Mucosa of descending colon (tissue), 3 donors: ENCODE measurements around the gene MORC2. TPM values are rescaled to one million over a fixed set of nuclear protein-coding genes. Genes with fewer than 3 reads are reported as not detected.

Experiments used
- ATAC-seq: fragments of 200-7000 bp; cut with Tn5 transposase; one replicate; pipeline ENCODE4 v1.9.1; 2020; ENCODE audit warnings: mild to moderate bottlenecking, moderate library complexity
- DNase-seq, 3 donors: peaks; one replicate each; pipeline ENCODE4 v3.0.0-alpha.2; 2020
- H3K36me3 ChIP-seq: fragments of 200-600 bp; one replicate; pipeline ENCODE4 v1.8.0; 2021; ENCODE audit warnings: low read depth, mild to moderate bottlenecking
- H3K4me1 ChIP-seq: fragments of 200-600 bp; one replicate; pipeline ENCODE4 v1.8.0; 2021; ENCODE audit warnings: low read depth, mild to moderate bottlenecking
- H3K4me3 ChIP-seq: fragments of 200-600 bp; one replicate; pipeline ENCODE4 v1.8.0; 2021; ENCODE audit warnings: mild to moderate bottlenecking
- H3K9me3 ChIP-seq: fragments of 200-600 bp; one replicate; pipeline ENCODE4 v1.8.0; 2021; ENCODE audit warnings: mild to moderate bottlenecking
- CTCF ChIP-seq: fragments of 200-600 bp; IDR thresholded peaks from one replicate; pipeline ENCODE4 v1.8.0; 2022; ENCODE audit warnings: antibody characterized with exemption, mild to moderate bottlenecking
- intact Hi-C, 2 donors: fragments of 100-400 bp; cut with DNase I in 1 of 2; cut with micrococcal nuclease in 1 of 2; formaldehyde crosslinking; loops; one replicate each; pipeline versions ENCODE4 v1.11.0 to v1.11.1; 2022; cut with DNase I, micrococcal nuclease
- total RNA-seq, 3 donors: library from RNA; stranded (reverse); fragmentation: NEBNext Ultra II Directional in 2 of 3; extraction: Animal tissue kit (Norgen Biotek cat#: 25700) in 2 of 3; gene quantifications; one replicate each; pipeline versions ENCODE4 v1.2.1 to v1.2.4, GENCODE V29; 2021 to 2023
- donor health status: DM: no; HTN: no; CAD: no; lungs with moderate emphysema.
- donor health status: DM: no; HTN: no; CAD: no.
- donor health status: DM: no; HTN: yes; CAD: no.

The MORC2 gene
- total RNA-seq, 3 donors from 2014 or later, result 14.0 to 28.0 (median 20.0) TPM

GRCh38 chr22:30906946-30907345, 61.6 kb downstream of the MORC2 start:
- DNase-seq, result peak in 1 of 3 donors; percentile 25
- Histone ChIP-seq H3K4me3 (no peak overlapping the region), H3K9me3 (no peaks in the 10 kb centered on the region), H3K36me3 (no peaks in the 10 kb centered on the region), H3K4me1 (no peaks in the 10 kb centered on the region)
- intact Hi-C loops, result no loop called here
- ATAC-seq, result no peak
- TF ChIP-seq CTCF, result no peak

DNA sequence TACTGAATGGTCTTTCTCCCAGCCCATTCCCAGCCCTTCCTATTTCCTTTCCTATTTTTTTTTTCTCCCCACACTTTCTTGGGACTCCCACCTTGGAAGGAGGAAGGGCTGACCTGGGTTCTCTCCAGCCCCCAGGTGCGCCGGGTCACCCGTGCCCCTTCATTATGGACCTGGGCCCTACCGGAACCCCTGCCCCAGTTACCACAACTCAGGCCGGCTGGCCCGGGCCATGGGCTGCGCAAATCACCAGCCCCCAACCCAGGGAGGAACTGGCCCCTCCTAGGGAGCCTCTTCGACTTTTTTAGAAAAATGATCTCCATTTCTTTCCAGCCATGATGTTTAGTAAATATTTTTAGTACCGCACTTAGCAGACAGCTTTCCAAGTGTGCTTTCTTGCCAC, 62.2 kb downstream of the MORC2 start:
- DNase-seq (peak in 1 of 3 donors; percentile 18), ATAC-seq (no peak)
- Histone ChIP-seq H3K9me3 (no peaks in the 10 kb centered on the region), H3K4me3 (no peak overlapping the region), H3K4me1 (no peaks in the 10 kb centered on the region), H3K36me3 (no peaks in the 10 kb centered on the region)
- TF ChIP-seq CTCF, result no peak
- intact Hi-C loops, result no loop called here

DNA sequence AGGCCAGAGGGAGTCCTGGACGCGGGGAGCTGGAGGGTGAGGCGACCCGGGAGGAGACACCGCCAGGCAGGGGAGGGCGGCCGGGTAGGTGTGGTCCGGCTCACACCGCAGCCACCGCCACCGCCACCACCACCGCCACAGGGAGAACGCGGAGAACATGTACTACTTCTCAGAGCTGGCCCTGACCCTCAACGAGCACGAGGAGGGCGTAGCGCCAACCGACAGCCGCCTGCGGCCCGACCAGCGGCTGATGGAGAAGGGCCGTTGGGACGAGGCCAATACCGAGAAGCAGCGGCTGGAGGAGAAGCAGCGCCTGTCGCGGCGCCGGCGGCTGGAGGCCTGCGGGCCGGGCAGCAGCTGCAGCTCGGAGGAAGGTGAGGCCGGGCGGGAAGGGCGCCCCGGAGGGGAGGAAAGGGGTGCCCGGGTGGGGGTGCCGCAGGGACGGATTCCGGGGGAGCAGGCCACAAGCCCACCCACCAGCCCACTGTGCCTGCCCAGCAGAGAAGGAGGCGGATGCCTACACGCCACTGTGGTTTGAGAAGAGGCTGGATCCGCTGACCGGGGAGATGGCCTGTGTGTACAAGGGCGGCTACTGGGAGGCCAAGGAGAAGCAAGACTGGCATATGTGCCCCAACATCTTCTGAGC, 62.8 kb downstream of the MORC2 start:
- DNase-seq, result peak in 1 of 3 donors; percentile 48
- no peak overlapping the region for H3K4me3 ChIP-seq
- H3K4me1 ChIP-seq, result no peaks in the 10 kb centered on the region
- TF ChIP-seq CTCF, result no peak
- H3K36me3 ChIP-seq, result no peaks in the 10 kb centered on the region
- ATAC-seq, result no peak
- intact Hi-C loops, result no loop called here
- H3K9me3 ChIP-seq, result no peaks in the 10 kb centered on the region

DNA sequence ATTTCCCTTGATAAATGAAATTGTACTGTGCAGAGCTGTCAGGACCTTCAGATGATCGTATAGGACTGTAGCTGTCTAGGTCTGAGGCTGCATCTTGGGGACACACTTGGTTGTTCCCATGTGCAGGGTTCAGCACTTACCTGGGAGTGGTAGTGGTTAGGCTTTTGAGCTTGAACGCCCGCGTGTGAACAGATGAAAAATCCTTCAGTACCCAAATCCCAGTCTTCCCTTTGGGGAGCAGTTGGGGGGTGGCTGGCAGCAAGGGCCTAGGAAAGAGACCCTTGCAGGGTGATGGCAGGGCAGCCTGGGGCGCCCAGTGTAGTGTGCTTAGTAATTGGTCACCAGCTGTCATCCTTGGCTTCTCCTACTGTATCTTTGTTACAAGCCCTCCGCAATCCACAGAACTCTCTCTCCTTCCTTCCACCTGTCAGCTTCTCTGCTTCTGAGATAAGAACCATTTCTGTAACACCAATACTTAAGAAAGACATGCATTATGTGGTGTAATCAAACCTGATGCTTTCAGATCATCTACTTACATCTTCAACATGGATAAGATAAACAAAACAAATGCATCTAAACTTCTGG, 64.6 kb downstream of the MORC2 start:
- Histone ChIP-seq H3K4me1 (no peaks in the 10 kb centered on the region), H3K4me3 (no peak overlapping the region), H3K9me3 (peaks cover 6% of the 10 kb centered on the region), H3K36me3 (no peaks in the 10 kb centered on the region)
- intact Hi-C loops, result no loop called here
- DNase-seq, result peak in 1 of 3 donors; percentile 6
- no peak for TF ChIP-seq CTCF
- no peak for ATAC-seq

DNA sequence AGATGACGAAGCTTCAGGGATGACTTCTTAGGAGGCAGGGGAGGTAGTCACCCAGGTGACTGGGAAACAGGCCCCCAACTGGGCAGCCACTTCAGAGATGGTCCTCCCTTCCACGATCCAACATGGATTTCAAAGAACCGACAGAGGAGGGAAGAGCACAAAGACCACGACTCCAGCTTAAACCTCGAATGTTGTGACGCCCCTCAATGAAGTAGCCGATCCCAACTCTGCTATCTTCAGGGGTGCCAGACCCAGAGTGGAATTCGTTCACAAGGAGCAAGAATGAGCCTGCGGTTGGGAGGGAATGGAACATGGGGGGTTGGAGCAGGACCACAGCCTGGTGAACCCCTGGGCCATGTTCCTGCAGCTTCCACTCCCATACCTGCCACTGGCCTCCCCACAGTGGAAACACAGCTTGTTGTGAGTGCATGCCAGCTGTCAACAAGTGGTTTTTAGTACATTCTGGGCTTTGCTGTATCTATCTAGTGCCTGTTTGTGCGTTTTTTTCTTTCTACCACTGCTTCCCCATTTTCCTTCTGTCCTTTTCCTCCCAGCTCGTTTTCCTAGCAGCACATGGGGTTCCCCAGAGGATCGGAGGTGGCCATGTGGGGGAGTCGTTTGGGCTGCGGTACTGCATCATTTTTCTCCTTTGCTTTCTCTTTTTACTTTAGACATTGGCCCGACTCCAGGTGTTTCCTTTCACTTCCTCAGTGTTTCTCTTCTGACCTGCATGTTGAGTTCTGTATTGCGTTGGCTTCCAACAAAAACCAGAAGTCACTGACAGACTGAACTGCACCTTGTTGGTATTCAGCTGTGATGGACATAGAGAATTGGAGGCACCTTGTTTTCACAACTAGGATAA, 65.8 kb downstream of the MORC2 start:
- TF ChIP-seq CTCF, result no peak
- intact Hi-C loops, result no loop called here
- H3K36me3 ChIP-seq, result no peaks in the 10 kb centered on the region
- DNase-seq (peak in 1 of 3 donors; percentile 15), ATAC-seq (no peak)
- peaks cover 7% of the 10 kb centered on the region for H3K9me3 ChIP-seq
- no peaks in the 10 kb centered on the region for H3K4me1 ChIP-seq
- H3K4me3 ChIP-seq, result no peak overlapping the region
